Stimulated activated naive B cell treated with anti-CD40 and anti-IgM and Interleukin-4, amounts not matched to agents 10 μg/mL and 1 μg/mL and 100 μg/mL, for 72 hours (primary cell): ENCODE measurements around the gene CTNND1.
"Not testable (repeated sequence)": the region's sequence is repeated elsewhere in the genome, so short reads cannot be mapped to it uniquely, and the experiment has no call there.

Experiments
- ATAC-seq, 2 donors: fragments of 150-1000 bp; cut with Tn5 transposase; replicated peaks; 2 replicates each; pipeline ENCODE4 v1.10.0; 2021; ENCODE audit warnings: moderate library complexity in 1 of 2
- DNase-seq: peaks from one replicate; pipeline ENCODE4 v3.0.0; 2021
- H3K27ac Mint-ChIP-seq: one replicate; pipeline ENCODE4 v1.8.0; 2022; ENCODE audit warnings: mild to moderate bottlenecking, mixed read lengths
- H3K27me3 Mint-ChIP-seq, 2 donors: one replicate each; pipeline ENCODE4 v1.8.0; 2022; ENCODE audit warnings: mixed read lengths in 2 of 2
- H3K36me3 Mint-ChIP-seq, 2 donors: one replicate each; pipeline ENCODE4 v1.8.0; 2022; ENCODE audit warnings: mixed read lengths in 2 of 2, mild to moderate bottlenecking in 1 of 2
- H3K4me1 Mint-ChIP-seq, 2 donors: one replicate each; pipeline ENCODE4 v1.8.0; 2022; ENCODE audit warnings: mixed read lengths in 2 of 2, mild to moderate bottlenecking in 1 of 2
- H3K4me3 Mint-ChIP-seq, 2 donors: one replicate each; pipeline ENCODE4 v1.8.0; 2022; ENCODE audit warnings: mild to moderate bottlenecking in 2 of 2, mixed read lengths in 2 of 2, moderate library complexity in 1 of 2
- H3K9me3 Mint-ChIP-seq, 2 donors: one replicate each; pipeline ENCODE4 v1.8.0; 2022; ENCODE audit warnings: mixed read lengths in 2 of 2, mild to moderate bottlenecking in 1 of 2

The CTNND1 gene

GRCh38 chr11:57761301-57762234, at the start of gene CTNND1:
CTNND1 (plus strand) TSS chr11:57761802; CDS start chr11:57791479, 29,677 bp downstream.
- ATAC-seq (peak; percentile 96), DNase-seq (peak; percentile 39)
- Mint-ChIP-seq H3K4me1 (peaks cover 29 to 49% of the 10 kb centered on the region in 2 donors), H3K4me3 (peak within 1 kb of the TSS; percentile 91 to 95), H3K36me3 (peaks cover 14 to 30% of the 10 kb centered on the region in 2 donors), H3K9me3 (no peaks in the 10 kb centered on the region), H3K27me3 (no peaks in the 10 kb centered on the region), H3K27ac (peak within 1 kb of the TSS; percentile 95)

GRCh38 chr11:57712256-57713150, 49.1 kb upstream of the CTNND1 start, which contains the start of gene TMX2:
TMX2 (plus strand) TSS chr11:57712593; CDS start chr11:57712619, 26 bp downstream.
- Mint-ChIP-seq H3K36me3 (peaks cover 14 to 17% of the 10 kb centered on the region in 2 donors), H3K9me3 (no peaks in the 10 kb centered on the region), H3K27me3 (no peaks in the 10 kb centered on the region), H3K4me1 (peaks cover 25 to 40% of the 10 kb centered on the region in 2 donors), H3K27ac (peak within 1 kb of the TSS; percentile 99), H3K4me3 (peak within 1 kb of the TSS; percentile 91 to 99)
- ATAC-seq, result peak; percentile 94
- DNase-seq, result peak; percentile 88

GRCh38 chr11:57713835-57714234, 47.8 kb upstream of the CTNND1 start:
- H3K4me3 Mint-ChIP-seq, result peak overlapping the region; percentile 91 to 99
- peak overlapping the region; percentile 37 for H3K27ac Mint-ChIP-seq
- H3K36me3 Mint-ChIP-seq, result peaks cover 19 to 23% of the 10 kb centered on the region in 2 donors
- ATAC-seq (no peak), DNase-seq (no peak)
- H3K9me3 Mint-ChIP-seq, result no peaks in the 10 kb centered on the region
- no peaks in the 10 kb centered on the region for H3K27me3 Mint-ChIP-seq
- H3K4me1 Mint-ChIP-seq, result peaks cover 22 to 33% of the 10 kb centered on the region in 2 donors

- not testable (repeated sequence) for H3K27me3 Mint-ChIP-seq, ATAC-seq, H3K27ac Mint-ChIP-seq, DNase-seq, H3K9me3 Mint-ChIP-seq, H3K4me3 Mint-ChIP-seq
- Mint-ChIP-seq H3K4me1 (peaks cover 11 to 15% of the 10 kb centered on the region in 2 donors), H3K36me3 (peaks cover 16 to 31% of the 10 kb centered on the region in 2 donors)
Observed at GRCh38 chr11:57716726-57717125, 44.9 kb upstream of the CTNND1 start.

GRCh38 chr11:57727185-57727584, 34.4 kb upstream of the CTNND1 start:
- ATAC-seq (no peak), DNase-seq (no peak)
- Mint-ChIP-seq H3K27me3 (no peaks in the 10 kb centered on the region), H3K36me3 (peaks cover 10 to 18% of the 10 kb centered on the region in 2 donors), H3K4me1 (peaks cover 0 to 9% of the 10 kb centered on the region in 2 donors), H3K27ac (no peak overlapping the region), H3K4me3 (no peak overlapping the region), H3K9me3 (no peaks in the 10 kb centered on the region)

- H3K27me3 Mint-ChIP-seq, result no peaks in the 10 kb centered on the region
- H3K9me3 Mint-ChIP-seq, result no peaks in the 10 kb centered on the region
- H3K4me1 Mint-ChIP-seq, result peaks cover 0 to 10% of the 10 kb centered on the region in 2 donors
- no peak overlapping the region for H3K4me3 Mint-ChIP-seq
- no peak for ATAC-seq
- H3K27ac Mint-ChIP-seq, result no peak overlapping the region
- peaks cover 6 to 16% of the 10 kb centered on the region in 2 donors for H3K36me3 Mint-ChIP-seq
- no peak for DNase-seq
Observed at GRCh38 chr11:57728829-57729228, 32.8 kb upstream of the CTNND1 start.

- DNase-seq (no peak), ATAC-seq (no peak)
- Mint-ChIP-seq H3K9me3 (no peaks in the 10 kb centered on the region), H3K4me3 (no peak overlapping the region), H3K27me3 (no peaks in the 10 kb centered on the region), H3K36me3 (peaks cover 10 to 18% of the 10 kb centered on the region in 2 donors), H3K27ac (no peak overlapping the region), H3K4me1 (peaks cover 0 to 10% of the 10 kb centered on the region in 2 donors)
Observed at GRCh38 chr11:57729479-57729878, 32.1 kb upstream of the CTNND1 start.

GRCh38 chr11:57732661-57733060, 28.9 kb upstream of the CTNND1 start:
- DNase-seq (no peak), ATAC-seq (no peak)
- no peak overlapping the region for H3K4me3 Mint-ChIP-seq
- no peak overlapping the region for H3K27ac Mint-ChIP-seq
- no peaks in the 10 kb centered on the region for H3K9me3 Mint-ChIP-seq
- H3K36me3 Mint-ChIP-seq, result peaks cover 15 to 37% of the 10 kb centered on the region in 2 donors
- peaks cover 0 to 9% of the 10 kb centered on the region in 2 donors for H3K4me1 Mint-ChIP-seq
- no peaks in the 10 kb centered on the region for H3K27me3 Mint-ChIP-seq

- no peak overlapping the region for H3K4me3 Mint-ChIP-seq
- ATAC-seq (no peak), DNase-seq (no peak)
- H3K4me1 Mint-ChIP-seq, result peaks cover 0 to 5% of the 10 kb centered on the region in 2 donors
- H3K36me3 Mint-ChIP-seq, result peaks cover 17 to 44% of the 10 kb centered on the region in 2 donors
- H3K27ac Mint-ChIP-seq, result no peak overlapping the region
- no peaks in the 10 kb centered on the region for H3K9me3 Mint-ChIP-seq
- H3K27me3 Mint-ChIP-seq, result no peaks in the 10 kb centered on the region
Observed at GRCh38 chr11:57735619-57736298, 25.8 kb upstream of the CTNND1 start.

- Mint-ChIP-seq H3K9me3 (no peaks in the 10 kb centered on the region), H3K36me3 (peaks cover 44 to 69% of the 10 kb centered on the region in 2 donors), H3K27ac (peak within 1 kb of the TSS; percentile 99), H3K4me1 (peaks cover 21 to 36% of the 10 kb centered on the region in 2 donors), H3K4me3 (peak within 1 kb of the TSS; percentile 95 to 100), H3K27me3 (no peaks in the 10 kb centered on the region)
- peak; percentile 90 to 91 for ATAC-seq
- peak; percentile 97 for DNase-seq
Observed at GRCh38 chr11:57741132-57742086, 20.2 kb upstream of the CTNND1 start, which contains the start of gene SELENOH. SELENOH (plus strand) TSS chr11:57741491; CDS start chr11:57741596, 105 bp downstream.

- DNase-seq (no peak), ATAC-seq (no peak)
- peaks cover 21 to 42% of the 10 kb centered on the region in 2 donors for H3K4me1 Mint-ChIP-seq
- H3K4me3 Mint-ChIP-seq, result peak overlapping the region; percentile 95 to 100
- peak overlapping the region; percentile 99 for H3K27ac Mint-ChIP-seq
- no peaks in the 10 kb centered on the region for H3K27me3 Mint-ChIP-seq
- H3K9me3 Mint-ChIP-seq, result no peaks in the 10 kb centered on the region
- peaks cover 50 to 70% of the 10 kb centered on the region in 2 donors for H3K36me3 Mint-ChIP-seq
Observed at GRCh38 chr11:57742087-57742452, 19.5 kb upstream of the CTNND1 start.

GRCh38 chr11:57744357-57744756, 17.2 kb upstream of the CTNND1 start:
- Mint-ChIP-seq H3K27me3 (no peaks in the 10 kb centered on the region), H3K36me3 (peaks cover 52 to 68% of the 10 kb centered on the region in 2 donors), H3K27ac (peak overlapping the region; percentile 90), H3K9me3 (no peaks in the 10 kb centered on the region), H3K4me3 (peak overlapping the region in 1 of 2 donors; percentile 57), H3K4me1 (peaks cover 25 to 46% of the 10 kb centered on the region in 2 donors)
- DNase-seq (no peak), ATAC-seq (no peak)
